CD4-positive, alpha-beta memory T cell (primary cell): Measurements from ENCODE around the gene MAN2A1. TPM values are rescaled to one million over a fixed set of nuclear protein-coding genes. Genes with fewer than 3 reads are reported as not detected.

Experiments used
- CTCF ChIA-PET: fragments of 350-600 bp; sonication (Branson Sonifier 250); formaldehyde crosslinking; loops from one replicate; lab custom pipeline; 2021; ENCODE audit warnings: inconsistent platforms; ENCODE audit not compliant: partially characterized antibody; lab: Charles Lee
- POLR2A ChIA-PET: fragments of 350-600 bp; sonication (Branson Sonifier 250); formaldehyde crosslinking; loops from one replicate; lab custom pipeline; 2021; ENCODE audit not compliant: partially characterized antibody; lab: Charles Lee
- DNase-seq, 5 donors: peaks; one replicate each; pipeline versions ENCODE4 v3.0.0 to v3.0.0-alpha.2; 2020 to 2022; ENCODE audit warnings: mixed read lengths in 1 of 5
- H3K27ac ChIP-seq: one replicate; pipeline ENCODE4 v1.7.0; 2013; ENCODE audit warnings: low read depth, low read length
- H3K27me3 ChIP-seq: 2 replicates; pipeline ENCODE4 v1.7.0; 2013; ENCODE audit warnings: mild to moderate bottlenecking, low read length, moderate library complexity; ENCODE audit not compliant: insufficient read depth
- H3K36me3 ChIP-seq: 2 replicates; pipeline ENCODE4 v1.7.0; 2013; ENCODE audit warnings: mild to moderate bottlenecking, low read length, moderate library complexity; ENCODE audit not compliant: insufficient read depth
- H3K4me1 ChIP-seq: 2 replicates; pipeline ENCODE4 v1.7.0; 2013; ENCODE audit warnings: mild to moderate bottlenecking, low read length, moderate library complexity; ENCODE audit not compliant: insufficient read depth
- H3K4me3 ChIP-seq, 2 donors: one replicate each; pipeline ENCODE4 v1.7.0; 2013; ENCODE audit warnings: low read length in 2 of 2, mild to moderate bottlenecking in 1 of 2
- H3K9me3 ChIP-seq, 2 donors: one replicate each; pipeline ENCODE4 v1.7.0; 2013; ENCODE audit warnings: low read length in 2 of 2, control low read depth in 1 of 2; ENCODE audit not compliant: control insufficient read depth in 1 of 2
- H3K27ac Mint-ChIP-seq, 7 donors: one replicate each; pipeline ENCODE4 v1.8.0; 2020 to 2021; ENCODE audit warnings: mixed read lengths in 7 of 7, mild to moderate bottlenecking in 6 of 7, inconsistent platforms in 3 of 7, moderate library complexity in 3 of 7
- H3K27me3 Mint-ChIP-seq, 2 donors: one replicate each; pipeline ENCODE4 v1.8.0; 2020 to 2021; ENCODE audit warnings: mixed read lengths in 2 of 2
- H3K36me3 Mint-ChIP-seq, 2 donors: one replicate each; pipeline ENCODE4 v1.8.0; 2020 to 2021; ENCODE audit warnings: mixed read lengths in 2 of 2, inconsistent platforms in 1 of 2, mild to moderate bottlenecking in 1 of 2
- H3K4me1 Mint-ChIP-seq, 4 donors: one replicate each; pipeline ENCODE4 v1.8.0; 2020 to 2021; ENCODE audit warnings: mixed read lengths in 4 of 4, mild to moderate bottlenecking in 1 of 4
- H3K4me3 Mint-ChIP-seq, 8 donors: one replicate each; pipeline ENCODE4 v1.8.0; 2020 to 2021; ENCODE audit warnings: mixed read lengths in 8 of 8, mild to moderate bottlenecking in 7 of 8, moderate library complexity in 6 of 8, inconsistent platforms in 3 of 8
- H3K9me3 Mint-ChIP-seq, 8 donors: one replicate each; pipeline ENCODE4 v1.8.0; 2020 to 2021; ENCODE audit warnings: mixed read lengths in 8 of 8, mild to moderate bottlenecking in 5 of 8, inconsistent platforms in 3 of 8, moderate library complexity in 1 of 8
- intact Hi-C: fragments of 100-400 bp; cut with micrococcal nuclease; formaldehyde crosslinking; loops from one replicate; pipeline ENCODE4 v1.15.1; 2023
- polyA plus RNA-seq, 2 donors: library from polyadenylated mRNA; unstranded; fragments of 300-500 nt; fragmentation: Illumina TruSeq; gene quantifications; one replicate each; pipeline ENCODE4 v1.2.3, GENCODE V29; 2021
- total RNA-seq, 2 experiments: library from RNA; stranded (reverse); gene quantifications; one replicate each; pipeline ENCODE4 v1.2.3, GENCODE V29; 2021

The MAN2A1 gene
- total and polyA plus RNA-seq, 4 experiments from 2014 or later: 21.0 to 81.0 (median 51.9) TPM

DNA sequence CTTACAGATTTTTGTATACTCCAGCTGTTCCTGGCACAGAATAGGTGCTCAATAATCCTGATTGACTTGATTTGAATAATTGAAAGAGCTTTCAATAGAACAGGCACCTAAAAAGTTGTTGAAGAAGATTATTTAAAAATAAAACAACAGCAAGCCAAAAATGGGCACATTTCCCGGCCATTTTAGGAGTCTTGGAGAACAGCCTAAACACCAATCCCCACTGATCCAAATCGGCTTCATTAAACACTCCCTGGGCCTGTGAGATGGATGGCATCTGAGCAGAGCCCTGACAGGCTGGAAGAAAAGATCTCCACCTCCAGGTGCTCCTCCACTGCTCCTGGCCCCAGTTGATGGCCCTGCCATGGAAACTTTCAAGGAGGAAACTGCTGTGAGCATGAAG is 213.3 kb downstream of the MAN2A1 start:
- Histone ChIP-seq H3K27ac (no peak overlapping the region), H3K9me3 (no peaks in the 10 kb centered on the region), H3K4me1 (no peaks in the 10 kb centered on the region), H3K27me3 (no peaks in the 10 kb centered on the region), H3K4me3 (no peak overlapping the region), H3K36me3 (no peaks in the 10 kb centered on the region)
- intact Hi-C loops: no loop called here
- H3K4me3 Mint-ChIP-seq: no peak overlapping the region
- H3K27ac Mint-ChIP-seq: no peak overlapping the region
- no peaks in the 10 kb centered on the region for H3K9me3 Mint-ChIP-seq
- peaks cover 0 to 4% (median 1%) of the 10 kb centered on the region in 4 donors for H3K4me1 Mint-ChIP-seq
- H3K36me3 Mint-ChIP-seq: no peaks in the 10 kb centered on the region
- CTCF ChIA-PET: no interaction called here
- DNase-seq: no peak
- peaks cover 0 to 2% of the 10 kb centered on the region in 2 donors for H3K27me3 Mint-ChIP-seq
- POLR2A ChIA-PET: no interaction called here

DNA sequence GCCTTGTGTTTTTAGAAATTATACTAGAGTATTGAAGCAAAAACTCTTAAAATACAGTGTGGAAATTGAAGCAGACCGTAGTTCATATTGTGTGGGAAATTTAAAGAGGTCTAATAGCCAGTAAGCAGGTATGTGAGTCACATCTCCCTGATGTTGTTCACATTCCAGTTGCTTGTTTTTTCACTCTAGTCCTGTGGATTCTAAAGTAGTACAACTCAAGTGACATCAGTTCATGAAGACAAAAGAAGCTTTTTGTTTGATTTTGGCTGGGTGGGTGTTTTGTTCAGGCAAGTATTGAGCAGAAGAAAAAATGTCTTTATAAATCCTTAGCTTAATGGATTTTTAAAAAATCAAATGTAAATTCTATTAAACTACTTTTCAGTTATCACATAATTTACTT is 216.2 kb downstream of the MAN2A1 start:
- intact Hi-C loops: no loop called here
- POLR2A ChIA-PET: no interaction called here
- Histone ChIP-seq H3K4me1 (no peaks in the 10 kb centered on the region), H3K9me3 (no peaks in the 10 kb centered on the region), H3K27ac (no peak overlapping the region), H3K36me3 (no peaks in the 10 kb centered on the region), H3K4me3 (no peak overlapping the region), H3K27me3 (no peaks in the 10 kb centered on the region)
- H3K9me3 Mint-ChIP-seq: no peaks in the 10 kb centered on the region
- H3K27ac Mint-ChIP-seq: no peak overlapping the region
- H3K4me1 Mint-ChIP-seq: peaks cover 0 to 4% (median under 1%) of the 10 kb centered on the region in 4 donors
- peaks cover 0 to 2% of the 10 kb centered on the region in 2 donors for H3K27me3 Mint-ChIP-seq
- DNase-seq: no peak
- no peak overlapping the region for H3K4me3 Mint-ChIP-seq
- CTCF ChIA-PET: no interaction called here
- H3K36me3 Mint-ChIP-seq: no peaks in the 10 kb centered on the region

DNA sequence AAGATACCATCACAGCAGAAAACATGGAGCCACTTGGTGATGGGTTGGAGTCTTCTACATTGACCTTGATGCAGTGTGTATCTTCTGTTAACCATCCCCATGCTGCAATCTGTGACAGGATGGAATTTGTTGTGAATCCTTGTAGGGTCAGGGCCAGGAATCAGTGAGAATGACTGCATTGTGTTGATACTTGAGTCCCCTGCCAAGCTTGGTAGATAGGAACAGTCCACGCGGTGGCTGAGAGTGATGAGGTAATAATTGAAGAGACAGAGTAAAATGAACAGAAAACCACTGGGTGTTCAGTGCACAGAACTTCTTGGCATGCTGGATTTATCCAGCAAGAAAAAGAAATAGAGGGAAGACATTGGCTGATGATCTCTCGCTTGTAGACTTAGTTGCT is 217.5 kb downstream of the MAN2A1 start:
- CTCF ChIA-PET: interaction anchor here (0.8 kb wide), 1 partner anchor 14 kb away, joined by 3 read pairs; no protein-coding TSS in a partner anchor
- intact Hi-C loops: no loop called here
- Histone ChIP-seq H3K4me3 (no peak overlapping the region), H3K27ac (no peak overlapping the region), H3K36me3 (no peaks in the 10 kb centered on the region), H3K27me3 (no peaks in the 10 kb centered on the region), H3K4me1 (no peaks in the 10 kb centered on the region), H3K9me3 (no peaks in the 10 kb centered on the region)
- POLR2A ChIA-PET: no interaction called here
- H3K4me3 Mint-ChIP-seq: no peak overlapping the region
- no peak overlapping the region for H3K27ac Mint-ChIP-seq
- H3K36me3 Mint-ChIP-seq: no peaks in the 10 kb centered on the region
- DNase-seq: no peak
- H3K27me3 Mint-ChIP-seq: peaks cover 0 to 2% of the 10 kb centered on the region in 2 donors
- H3K4me1 Mint-ChIP-seq: peaks cover 0 to 7% (median 0%) of the 10 kb centered on the region in 4 donors
- H3K9me3 Mint-ChIP-seq: no peaks in the 10 kb centered on the region

DNA sequence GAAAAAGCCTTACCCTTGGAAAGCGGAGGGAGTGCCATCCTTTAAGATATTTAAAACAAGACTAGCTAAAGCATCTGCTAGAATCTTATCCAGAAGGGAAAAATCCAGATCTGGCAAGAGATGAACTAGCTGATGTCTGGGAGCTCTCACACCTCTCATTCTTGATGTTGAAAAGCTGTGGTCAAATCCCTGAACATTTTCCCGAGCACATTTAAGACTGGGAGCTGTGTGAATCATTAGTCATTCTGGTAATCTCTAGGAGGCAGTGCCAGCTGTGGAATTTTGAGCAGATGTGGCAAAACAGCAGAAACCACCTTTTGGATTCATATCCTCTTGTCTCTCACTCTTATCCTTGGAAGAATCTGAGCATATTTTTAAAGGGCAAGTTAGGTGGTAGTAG is 218.0 kb downstream of the MAN2A1 start:
- intact Hi-C loops: no loop called here
- Mint-ChIP-seq H3K36me3 (no peaks in the 10 kb centered on the region), H3K27ac (no peak overlapping the region), H3K4me1 (peaks cover 0 to 10% (median 1%) of the 10 kb centered on the region in 4 donors), H3K4me3 (no peak overlapping the region), H3K9me3 (no peaks in the 10 kb centered on the region), H3K27me3 (peaks cover 0 to 2% of the 10 kb centered on the region in 2 donors)
- no peak overlapping the region for H3K4me3 ChIP-seq
- ChIA-PET CTCF (interaction anchor here (0.8 kb wide), 1 partner anchor 14 kb away, joined by 3 read pairs; no protein-coding TSS in a partner anchor), POLR2A (no interaction called here)
- no peaks in the 10 kb centered on the region for H3K9me3 ChIP-seq
- H3K27ac ChIP-seq: no peak overlapping the region
- H3K36me3 ChIP-seq: no peaks in the 10 kb centered on the region
- DNase-seq: no peak
- no peaks in the 10 kb centered on the region for H3K27me3 ChIP-seq
- H3K4me1 ChIP-seq: no peaks in the 10 kb centered on the region

DNA sequence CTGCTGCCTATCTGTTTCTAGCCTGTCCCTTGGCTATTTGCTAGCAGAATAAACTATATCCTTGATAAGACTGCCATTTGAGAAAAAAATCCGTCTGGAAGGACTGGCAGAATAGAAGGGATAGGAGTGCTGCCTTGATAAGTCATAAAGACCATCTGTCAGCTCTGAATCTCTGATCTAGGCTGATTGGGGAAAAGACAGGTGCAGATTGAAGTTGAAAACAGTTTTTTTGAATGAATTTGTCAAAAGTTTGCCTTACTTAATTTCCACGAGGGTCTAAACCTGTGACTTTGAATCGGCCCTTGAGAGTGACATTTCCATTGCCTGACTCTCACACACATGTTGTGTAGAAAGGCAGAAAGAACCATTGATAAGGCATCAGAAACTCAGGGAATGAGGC is 218.6 kb downstream of the MAN2A1 start:
- POLR2A ChIA-PET: no interaction called here

DNA sequence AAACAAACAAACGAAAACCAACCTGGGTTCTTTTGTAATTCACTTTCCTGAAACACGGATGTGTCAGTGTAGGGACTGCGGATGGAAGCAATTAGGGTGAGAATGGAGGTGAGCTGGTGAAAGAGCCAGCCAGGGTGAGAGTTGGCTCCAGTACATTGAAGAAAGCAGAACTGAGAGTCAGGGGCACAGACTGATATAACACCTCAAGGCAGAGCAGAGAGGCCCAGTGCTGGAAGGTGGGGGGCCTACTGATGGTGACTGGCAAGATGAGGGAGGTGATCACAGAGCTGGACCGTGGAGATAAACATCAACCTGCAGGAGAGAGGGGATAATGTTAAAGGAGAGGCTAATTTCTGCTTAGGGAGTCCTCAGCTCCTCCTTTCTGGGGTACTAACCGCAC is 221.1 kb downstream of the MAN2A1 start:
- Histone ChIP-seq H3K4me1 (no peaks in the 10 kb centered on the region), H3K9me3 (no peaks in the 10 kb centered on the region), H3K27ac (no peak overlapping the region), H3K4me3 (no peak overlapping the region), H3K36me3 (no peaks in the 10 kb centered on the region), H3K27me3 (no peaks in the 10 kb centered on the region)
- H3K9me3 Mint-ChIP-seq: no peaks in the 10 kb centered on the region
- H3K27me3 Mint-ChIP-seq: peaks cover 0 to 2% of the 10 kb centered on the region in 2 donors
- ChIA-PET POLR2A (no interaction called here), CTCF (no interaction called here)
- no peak for DNase-seq
- peaks cover 0 to 15% (median 1%) of the 10 kb centered on the region in 4 donors for H3K4me1 Mint-ChIP-seq
- no peaks in the 10 kb centered on the region for H3K36me3 Mint-ChIP-seq
- H3K4me3 Mint-ChIP-seq: no peak overlapping the region
- no peak overlapping the region for H3K27ac Mint-ChIP-seq
- intact Hi-C loops: no loop called here

More for the DNA sequence above, 218.6 kb downstream of the MAN2A1 start:
- CTCF ChIA-PET: no interaction called here
- DNase-seq: no peak
- Mint-ChIP-seq H3K36me3 (no peaks in the 10 kb centered on the region), H3K4me3 (no peak overlapping the region), H3K27me3 (peaks cover 0 to 2% of the 10 kb centered on the region in 2 donors), H3K4me1 (peaks cover 0 to 10% (median 1%) of the 10 kb centered on the region in 4 donors), H3K27ac (no peak overlapping the region), H3K9me3 (no peaks in the 10 kb centered on the region)
- Histone ChIP-seq H3K4me3 (no peak overlapping the region), H3K27ac (no peak overlapping the region), H3K4me1 (no peaks in the 10 kb centered on the region), H3K27me3 (no peaks in the 10 kb centered on the region), H3K9me3 (no peaks in the 10 kb centered on the region), H3K36me3 (no peaks in the 10 kb centered on the region)
- intact Hi-C loops: no loop called here

DNA sequence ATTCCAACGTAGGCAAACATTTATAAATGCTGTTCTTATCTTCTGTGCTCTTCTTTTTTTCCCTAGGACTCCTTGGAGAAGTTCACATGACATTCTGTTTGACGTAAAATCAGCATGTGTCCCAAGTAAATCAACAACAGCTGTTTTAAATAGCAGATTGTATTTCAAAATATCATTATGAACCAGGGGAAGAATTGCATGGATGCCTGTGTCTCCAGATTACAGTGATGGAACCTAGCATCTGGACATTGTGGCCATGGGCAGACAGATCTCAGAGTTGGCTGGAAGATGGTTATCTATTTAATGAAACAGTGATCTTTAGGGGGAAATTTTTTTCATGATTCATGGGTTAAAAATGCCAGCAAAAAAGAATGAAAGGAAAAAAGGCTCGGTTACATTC is 222.0 kb downstream of the MAN2A1 start:
- no peaks in the 10 kb centered on the region for H3K27me3 ChIP-seq
- no peaks in the 10 kb centered on the region for H3K36me3 Mint-ChIP-seq
- intact Hi-C loops: no loop called here
- no peaks in the 10 kb centered on the region for H3K9me3 Mint-ChIP-seq
- ChIA-PET POLR2A (interaction anchor here (2.4 kb wide), 1 partner anchor 10 kb away, joined by 7 read pairs; no protein-coding TSS in a partner anchor), CTCF (no interaction called here)
- H3K27me3 Mint-ChIP-seq: peaks cover 0 to 2% of the 10 kb centered on the region in 2 donors
- no peaks in the 10 kb centered on the region for H3K9me3 ChIP-seq
- no peak overlapping the region for H3K27ac ChIP-seq
- H3K36me3 ChIP-seq: no peaks in the 10 kb centered on the region
- peaks cover 0 to 18% (median 3%) of the 10 kb centered on the region in 4 donors for H3K4me1 Mint-ChIP-seq
- H3K4me1 ChIP-seq: peaks cover 5% of the 10 kb centered on the region
- no peak for DNase-seq
- no peak overlapping the region for H3K27ac Mint-ChIP-seq
- H3K4me3 ChIP-seq: no peak overlapping the region
- H3K4me3 Mint-ChIP-seq: no peak overlapping the region
